GM12875 (cell line): ENCODE measurements around the gene GRXCR2.

Source experiments
- H3K4me3 ChIP-seq: one replicate; pipeline ENCODE4 v1.5.1; 2011; ENCODE audit warnings: low read depth, low read length, control low read depth
- TF ChIP-seq, protein P1 (sequence below): IDR thresholded peaks from 2 replicates; pipeline ENCODE4 v1.5.1; 2011; ENCODE audit warnings: low read depth, mild to moderate bottlenecking, control low read depth, inconsistent platforms, low read length, moderate library complexity, borderline replicate concordance; ENCODE audit not compliant: insufficient read depth

The GRXCR2 gene, protein sequence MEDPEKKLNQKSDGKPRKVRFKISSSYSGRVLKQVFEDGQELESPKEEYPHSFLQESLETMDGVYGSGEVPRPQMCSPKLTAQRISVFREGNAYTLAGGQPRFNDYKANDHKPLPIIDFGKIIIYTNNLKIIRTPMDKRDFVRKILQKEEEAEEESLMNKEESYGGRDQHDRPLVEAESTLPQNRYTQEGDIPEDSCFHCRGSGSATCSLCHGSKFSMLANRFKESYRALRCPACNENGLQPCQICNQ

DNA sequence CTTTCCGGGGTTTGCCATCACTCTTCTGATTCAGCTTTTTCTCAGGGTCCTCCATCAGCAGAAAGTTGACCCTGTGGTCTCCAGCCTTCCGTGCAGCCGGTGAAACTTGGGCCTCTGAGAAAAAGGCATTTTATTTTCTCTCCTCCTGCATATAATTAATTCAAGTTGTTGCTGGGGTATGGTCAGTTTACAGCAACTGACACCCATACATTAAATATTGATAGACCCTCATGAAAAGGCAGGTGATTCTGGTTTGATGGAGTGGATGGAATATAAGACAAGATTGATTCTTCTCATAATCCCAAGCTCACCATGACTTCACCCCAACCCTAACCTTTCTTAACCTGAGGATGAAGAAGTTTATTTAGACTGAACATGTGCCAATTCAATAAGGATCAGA, at the start of gene GRXCR2:
Gene GRXCR2 (minus strand): TSS at position 101 of the 400 bp plus-strand sequence. CDS start 46 bp downstream, at position 55.
- TF ChIP-seq, protein P1, sequence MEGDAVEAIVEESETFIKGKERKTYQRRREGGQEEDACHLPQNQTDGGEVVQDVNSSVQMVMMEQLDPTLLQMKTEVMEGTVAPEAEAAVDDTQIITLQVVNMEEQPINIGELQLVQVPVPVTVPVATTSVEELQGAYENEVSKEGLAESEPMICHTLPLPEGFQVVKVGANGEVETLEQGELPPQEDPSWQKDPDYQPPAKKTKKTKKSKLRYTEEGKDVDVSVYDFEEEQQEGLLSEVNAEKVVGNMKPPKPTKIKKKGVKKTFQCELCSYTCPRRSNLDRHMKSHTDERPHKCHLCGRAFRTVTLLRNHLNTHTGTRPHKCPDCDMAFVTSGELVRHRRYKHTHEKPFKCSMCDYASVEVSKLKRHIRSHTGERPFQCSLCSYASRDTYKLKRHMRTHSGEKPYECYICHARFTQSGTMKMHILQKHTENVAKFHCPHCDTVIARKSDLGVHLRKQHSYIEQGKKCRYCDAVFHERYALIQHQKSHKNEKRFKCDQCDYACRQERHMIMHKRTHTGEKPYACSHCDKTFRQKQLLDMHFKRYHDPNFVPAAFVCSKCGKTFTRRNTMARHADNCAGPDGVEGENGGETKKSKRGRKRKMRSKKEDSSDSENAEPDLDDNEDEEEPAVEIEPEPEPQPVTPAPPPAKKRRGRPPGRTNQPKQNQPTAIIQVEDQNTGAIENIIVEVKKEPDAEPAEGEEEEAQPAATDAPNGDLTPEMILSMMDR: no peak
- no peak within 1 kb of the TSS for H3K4me3 ChIP-seq

DNA sequence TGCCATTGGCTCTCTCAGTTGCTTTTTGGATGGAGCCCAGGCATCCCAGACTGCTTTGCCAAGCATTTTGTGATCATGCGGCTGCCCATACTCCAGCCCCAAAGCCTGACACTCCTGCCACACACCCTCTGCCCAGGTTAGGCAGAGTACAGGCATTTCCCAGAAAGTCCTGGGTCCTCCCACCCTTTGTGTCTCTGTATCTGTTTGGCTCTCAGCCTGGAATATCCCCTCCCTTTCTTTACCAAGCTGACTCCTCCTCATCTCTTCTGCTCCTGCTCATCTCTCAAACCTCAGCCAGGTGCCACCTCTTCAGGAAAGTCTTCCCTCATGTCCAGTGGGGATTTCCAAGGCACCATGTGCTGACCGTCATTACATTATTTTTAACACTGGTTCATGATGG, 49.2 kb upstream of the GRXCR2 start:
- TF ChIP-seq, protein P1: no peak
- no peak overlapping the region for H3K4me3 ChIP-seq

DNA sequence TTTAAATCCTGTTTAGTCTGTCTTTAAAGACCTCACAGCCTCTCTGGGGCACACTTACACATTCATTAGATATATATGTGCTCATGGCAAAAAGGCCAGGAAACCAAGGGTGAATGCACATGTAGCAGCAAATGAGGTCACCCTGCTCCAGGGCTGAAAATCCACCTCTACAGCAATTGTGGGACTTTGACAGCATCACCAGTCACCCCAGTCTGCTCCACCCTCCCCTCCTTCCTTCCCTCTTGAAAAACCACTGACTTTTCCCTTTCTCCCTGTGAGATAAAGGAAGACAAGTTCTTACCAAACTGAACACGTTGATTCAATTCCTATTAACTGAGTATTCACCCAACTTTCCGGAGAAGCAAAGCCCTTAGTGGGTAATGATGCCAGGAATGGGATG, 48.4 kb upstream of the GRXCR2 start:
- no peak overlapping the region for H3K4me3 ChIP-seq
- TF ChIP-seq, protein P1: no peak

DNA sequence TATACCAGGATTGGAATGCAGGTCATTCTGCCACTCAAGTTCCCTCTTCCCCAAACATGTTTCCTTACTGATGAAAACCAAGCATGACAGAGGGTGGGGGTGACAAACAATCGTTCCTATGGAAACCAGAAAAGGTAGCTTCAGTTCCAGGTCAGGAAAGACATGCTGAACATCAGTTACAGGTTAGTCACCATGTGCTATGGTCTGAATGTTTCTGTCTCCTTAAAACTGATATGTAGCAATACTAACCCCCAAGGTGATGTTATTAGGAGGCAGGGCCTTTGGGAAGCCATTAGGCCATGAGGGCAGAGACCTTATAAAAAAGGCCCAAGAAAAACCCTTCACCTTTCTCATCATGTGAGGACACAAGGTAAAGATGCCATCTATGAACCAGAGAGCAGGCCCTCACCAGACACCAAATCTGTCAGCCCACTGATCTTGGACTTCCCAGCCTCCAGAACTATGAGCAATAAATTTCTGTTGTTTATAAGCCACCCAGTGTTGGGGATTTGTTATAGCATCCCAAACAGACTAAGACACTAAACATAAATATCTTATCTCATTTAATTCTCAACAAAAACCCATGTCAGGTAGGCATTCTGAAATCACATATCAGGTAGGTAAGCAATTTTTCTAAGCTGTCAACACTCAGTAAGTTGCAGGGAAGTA, 47.9 kb upstream of the GRXCR2 start:
- TF ChIP-seq, protein P1: no peak
- H3K4me3 ChIP-seq: no peak overlapping the region

DNA sequence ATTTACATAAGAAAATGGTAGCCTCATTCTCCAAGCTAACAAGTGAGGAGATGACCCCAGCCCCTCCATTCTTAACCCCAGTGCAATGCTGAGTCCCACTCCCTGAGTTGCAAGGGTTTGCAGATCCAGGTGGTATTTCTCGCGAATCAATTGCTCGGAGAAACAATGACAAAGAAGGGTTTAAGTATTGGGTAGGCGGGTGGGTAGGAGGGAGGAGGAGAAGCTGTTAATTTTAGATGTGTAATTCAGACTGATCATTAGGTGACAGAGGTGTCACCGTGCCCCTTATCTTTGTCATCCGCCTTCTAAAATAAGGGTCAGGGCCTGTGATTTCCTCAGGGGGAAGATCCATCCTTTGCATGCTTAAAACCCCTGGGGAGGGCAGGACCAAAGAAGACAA, 46.6 kb upstream of the GRXCR2 start:
- TF ChIP-seq, protein P1: no peak
- H3K4me3 ChIP-seq: no peak overlapping the region

DNA sequence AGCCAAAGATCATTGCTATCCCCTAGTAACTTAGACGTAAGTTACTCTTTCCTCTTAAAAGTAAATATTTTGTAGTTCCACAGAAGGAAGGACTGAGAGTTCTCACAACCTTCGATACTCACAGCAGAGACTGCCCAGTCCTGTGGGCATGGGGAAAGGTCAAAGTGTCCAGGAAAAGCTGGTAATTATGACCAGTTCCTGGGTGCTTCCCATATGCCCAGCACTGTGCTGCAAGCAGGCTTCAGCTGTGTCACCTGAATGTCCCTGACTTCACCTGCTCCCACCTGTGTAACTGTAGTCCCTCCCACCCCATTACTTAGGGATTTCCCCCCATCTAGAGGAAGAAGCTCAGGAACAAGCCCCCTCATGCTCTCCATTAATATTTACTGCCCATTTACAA, 45.6 kb upstream of the GRXCR2 start:
- H3K4me3 ChIP-seq: no peak overlapping the region
- TF ChIP-seq, protein P1: no peak

DNA sequence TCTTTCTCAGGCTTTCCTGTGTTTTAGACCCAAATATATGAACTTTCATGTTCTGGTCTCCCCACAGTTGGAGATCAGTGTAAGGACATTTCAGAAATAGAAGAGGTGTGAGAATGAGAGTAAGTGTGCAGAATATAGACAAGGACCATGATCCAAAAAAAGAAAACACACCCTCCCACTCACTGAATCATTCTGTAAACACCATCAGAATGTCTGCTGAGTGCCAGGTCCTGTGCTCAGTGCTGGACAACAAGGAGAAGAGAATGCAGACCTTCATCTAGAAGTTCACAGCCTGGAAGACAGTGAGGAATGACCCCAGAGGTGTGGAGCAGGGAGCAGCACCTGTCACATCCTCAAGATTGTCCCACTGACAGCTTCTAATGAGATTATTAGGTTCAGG, 44.5 kb upstream of the GRXCR2 start:
- no peak overlapping the region for H3K4me3 ChIP-seq
- TF ChIP-seq, protein P1: no peak
